H9 (cell line): Measurements from ENCODE around the gene CCR7. TPM values are rescaled to one million over a fixed set of nuclear protein-coding genes. Genes with fewer than 3 reads are reported as not detected.
A peak's percentile ranks its signal among the peaks of the same experiment; 100 is the strongest.

Experiments used
- DNase-seq: peaks from one replicate; pipeline ENCODE4 v3.0.0-alpha.2; 2017
- H2AFZ ChIP-seq: one replicate; pipeline ENCODE4 v1.6.1; 2013; ENCODE audit warnings: mild to moderate bottlenecking, low read length, control low read depth, moderate library complexity
- H2AK5ac ChIP-seq: 2 replicates; pipeline ENCODE4 v1.6.1; 2013; ENCODE audit warnings: low read length, control low read depth, mixed read lengths; ENCODE audit not compliant: insufficient read length
- H2BK120ac ChIP-seq: one replicate; pipeline ENCODE4 v1.6.1; 2013; ENCODE audit warnings: low read depth, mild to moderate bottlenecking, low read length, control low read depth, inconsistent platforms; ENCODE audit not compliant: poor library complexity, severe bottlenecking
- H2BK12ac ChIP-seq: 2 replicates; pipeline ENCODE4 v1.6.1; 2013; ENCODE audit warnings: low read length, control low read depth, mixed read lengths, low read depth; ENCODE audit not compliant: insufficient read length
- H2BK15ac ChIP-seq: 2 replicates; pipeline ENCODE4 v1.6.1; 2013; ENCODE audit warnings: low read depth, low read length, control low read depth
- H2BK20ac ChIP-seq: one replicate; pipeline ENCODE4 v1.6.1; 2013; ENCODE audit warnings: low read depth, mild to moderate bottlenecking, low read length, control low read depth, inconsistent platforms; ENCODE audit not compliant: poor library complexity, severe bottlenecking
- H2BK5ac ChIP-seq: 2 replicates; pipeline ENCODE4 v1.6.1; 2013; ENCODE audit warnings: low read length, control low read depth, mixed read lengths; ENCODE audit not compliant: insufficient read length
- H3K14ac ChIP-seq: 2 replicates; pipeline ENCODE4 v1.6.1; 2013; ENCODE audit warnings: low read length, control low read depth; ENCODE audit not compliant: insufficient read depth
- H3K18ac ChIP-seq: 2 replicates; pipeline ENCODE4 v1.6.1; 2013; ENCODE audit warnings: low read depth, mild to moderate bottlenecking, mixed read lengths, low read length, control low read depth; ENCODE audit not compliant: insufficient read length
- H3K23ac ChIP-seq: 2 replicates; pipeline ENCODE4 v1.6.1; 2013; ENCODE audit warnings: low read length, control low read depth, mixed read lengths, low read depth; ENCODE audit not compliant: insufficient read length
- H3K23me2 ChIP-seq: 2 replicates; pipeline ENCODE4 v1.6.1; 2013; ENCODE audit warnings: low read depth, mild to moderate bottlenecking, mixed read lengths, low read length, control low read depth; ENCODE audit not compliant: insufficient read length, poor library complexity, severe bottlenecking
- H3K27ac ChIP-seq: 2 replicates; pipeline ENCODE4 v1.5.1; 2013; ENCODE audit warnings: low read length, control low read depth, mixed read lengths, low read depth; ENCODE audit not compliant: insufficient read length
- H3K27me3 ChIP-seq: 2 replicates; pipeline ENCODE4 v1.6.1; 2013; ENCODE audit warnings: low read length, control low read depth, inconsistent platforms; ENCODE audit not compliant: insufficient read depth
- H3K4ac ChIP-seq: 2 replicates; pipeline ENCODE4 v1.6.1; 2013; ENCODE audit warnings: low read depth, mild to moderate bottlenecking, control low read depth, inconsistent platforms, low read length, moderate library complexity
- H3K4me1 ChIP-seq: 2 replicates; pipeline ENCODE4 v1.6.1; 2013; ENCODE audit warnings: low read length, control low read depth, inconsistent platforms; ENCODE audit not compliant: insufficient read depth
- H3K4me2 ChIP-seq: 2 replicates; pipeline ENCODE4 v1.6.1; 2013; ENCODE audit warnings: low read length, control low read depth, mixed read lengths; ENCODE audit not compliant: insufficient read length, insufficient read depth
- H3K56ac ChIP-seq: 2 replicates; pipeline ENCODE4 v1.6.1; 2013; ENCODE audit warnings: low read depth, mild to moderate bottlenecking, mixed read lengths, low read length, control low read depth; ENCODE audit not compliant: insufficient read length
- H3K79me1 ChIP-seq: 2 replicates; pipeline ENCODE4 v1.6.1; 2013; ENCODE audit warnings: low read depth, mild to moderate bottlenecking, moderate library complexity, low read length, control low read depth, inconsistent platforms; ENCODE audit not compliant: insufficient read depth, poor library complexity, severe bottlenecking
- H3K79me2 ChIP-seq: 2 replicates; pipeline ENCODE4 v1.6.1; 2013; ENCODE audit warnings: low read length, control low read depth, inconsistent platforms; ENCODE audit not compliant: insufficient read depth
- H3K9ac ChIP-seq: 2 replicates; pipeline ENCODE4 v1.6.1; 2013; ENCODE audit warnings: low read length, control low read depth, mixed read lengths; ENCODE audit not compliant: insufficient read length; ENCODE audit errors: extremely low read depth
- H3K9me3 ChIP-seq: one replicate; pipeline ENCODE4 v1.6.1; 2013; ENCODE audit warnings: low read depth, low read length, inconsistent platforms; ENCODE audit not compliant: control insufficient read depth
- H3T11ph ChIP-seq: one replicate; pipeline ENCODE4 v1.6.1; 2013; ENCODE audit warnings: mild to moderate bottlenecking, low read length, control low read depth, inconsistent platforms
- H4K20me1 ChIP-seq: one replicate; pipeline ENCODE4 v1.6.1; 2013; ENCODE audit not compliant: control insufficient read depth, insufficient read length, insufficient read depth
- H4K5ac ChIP-seq: 2 replicates; pipeline ENCODE4 v1.6.1; 2013; ENCODE audit warnings: low read depth, mild to moderate bottlenecking, mixed read lengths, low read length, control low read depth; ENCODE audit not compliant: insufficient read length
- H4K8ac ChIP-seq: replicated peaks from 2 replicates; pipeline ENCODE4 v1.6.1; 2013; ENCODE audit warnings: low read length, control low read depth, mixed read lengths, low read depth; ENCODE audit not compliant: insufficient read length
- H4K91ac ChIP-seq: 2 replicates; pipeline ENCODE4 v1.6.1; 2013; ENCODE audit warnings: low read depth, mild to moderate bottlenecking, moderate library complexity, mixed read lengths, low read length, control low read depth; ENCODE audit not compliant: insufficient read length
- H3K27ac Mint-ChIP-seq, 3 experiments: 2 replicates in 2 of 3; 3 replicates in 1 of 3; pipeline ENCODE4 v1.8.0; 2020 to 2021; ENCODE audit warnings: mixed read lengths in 3 of 3, mild to moderate bottlenecking in 1 of 3, moderate library complexity in 1 of 3
- H3K27me3 Mint-ChIP-seq: 2 replicates; pipeline ENCODE4 v1.8.0; 2021; ENCODE audit warnings: low read depth, mild to moderate bottlenecking, moderate library complexity, mixed read lengths
- H3K36me3 Mint-ChIP-seq, 3 experiments: 2 replicates in 2 of 3; 3 replicates in 1 of 3; pipeline ENCODE4 v1.8.0; 2020 to 2021; ENCODE audit warnings: low read depth in 3 of 3, mixed read lengths in 3 of 3; ENCODE audit not compliant: insufficient read depth in 1 of 3
- H3K4me1 Mint-ChIP-seq, 2 experiments: 2 replicates each; pipeline ENCODE4 v1.8.0; 2020; ENCODE audit warnings: mixed read lengths in 2 of 2
- H3K4me3 Mint-ChIP-seq, 2 experiments: 2 replicates in 1 of 2; 3 replicates in 1 of 2; pipeline ENCODE4 v1.8.0; 2020 to 2021; ENCODE audit warnings: mild to moderate bottlenecking in 2 of 2, mixed read lengths in 2 of 2, moderate library complexity in 1 of 2
- H3K9me3 Mint-ChIP-seq, 2 experiments: 2 replicates in 1 of 2; 3 replicates in 1 of 2; pipeline ENCODE4 v1.8.0; 2020; ENCODE audit warnings: mild to moderate bottlenecking in 2 of 2, mixed read lengths in 2 of 2, moderate library complexity in 1 of 2
- WGBS: extraction: QIAGEN DNeasy Blood & Tissue Kit; methylation state at CpG from one replicate; pipeline ENCODE4 v1.1.7; 2013; ENCODE audit warnings: missing lambda C conversion rate, low lambda C conversion rate, mixed read lengths; ENCODE audit not compliant: insufficient read length; ENCODE audit errors: extremely low coverage; 5-methylcytosine and 5-hydroxymethylcytosine counted together
- total RNA-seq: library from RNA; stranded (reverse); gene quantifications from 2 replicates; pipeline ENCODE4 v1.2.1, GENCODE V29; 2021
- TF ChIP-seq, protein P1 (sequence below): fragments of 200-600 bp; sonication (generic); conservative IDR thresholded peaks from 3 replicates; pipeline ENCODE4 v1.8.0; 2021; ENCODE audit warnings: antibody characterized with exemption, mild to moderate bottlenecking

Gene CCR7
- total RNA-seq, 1 experiment from 2014 or later = 0.31 TPM

DNA sequence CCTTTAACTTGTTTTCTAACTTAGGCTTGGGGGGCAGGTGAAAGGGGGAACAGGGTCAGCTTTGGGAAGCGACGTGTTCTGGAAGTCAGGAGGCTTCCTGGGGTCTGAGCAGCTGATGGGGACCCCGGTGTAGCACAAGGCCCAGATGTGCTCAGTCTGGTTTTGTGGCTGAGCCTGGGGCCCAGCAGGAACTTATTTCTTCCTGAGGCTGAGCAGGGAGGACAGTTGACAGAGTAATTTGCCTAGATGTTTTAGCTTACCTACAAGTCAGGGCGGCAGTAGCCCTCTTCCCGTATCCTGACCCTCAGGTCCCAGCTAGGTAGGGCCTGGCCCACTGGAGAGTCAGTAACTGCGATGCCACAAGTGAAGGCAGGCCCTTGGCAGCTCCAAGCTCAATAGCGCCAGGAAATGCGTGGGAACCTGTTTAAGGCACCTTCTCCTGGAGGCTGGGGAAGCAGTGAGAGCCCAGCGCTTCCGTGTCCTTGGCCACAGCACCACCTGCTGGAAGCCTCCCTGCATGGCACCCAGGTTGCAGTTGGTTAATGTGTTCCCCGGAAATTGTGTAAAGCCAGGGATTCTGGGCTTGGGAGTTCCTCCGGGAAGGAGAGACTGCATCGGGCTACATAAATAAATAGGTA lies 5.2 kb downstream of the CCR7 start:
- H3K36me3 Mint-ChIP-seq = no peaks in the 10 kb centered on the region; a peak in 2 of 7 replicates
- no peaks in the 10 kb centered on the region for H4K20me1 ChIP-seq
- no peak overlapping the region for H2BK120ac ChIP-seq
- H2BK5ac ChIP-seq = no peak overlapping the region
- H2BK15ac ChIP-seq = no peak overlapping the region
- H3K9me3 Mint-ChIP-seq = 0 out of 5 replicates have a peak, but pooled peaks cover 0 to 2% of the 10 kb centered on the region in 2 experiments
- no peaks in the 10 kb centered on the region for H3K27me3 ChIP-seq
- no peak overlapping the region for H3K14ac ChIP-seq
- WGBS = no CpG with 5 or more reads among the region's 13 CpGs
- H3K23ac ChIP-seq = no peak overlapping the region
- no peaks in the 10 kb centered on the region for H3K23me2 ChIP-seq
- H3K56ac ChIP-seq = no peak overlapping the region
- no peak overlapping the region for H2AK5ac ChIP-seq
- no peak overlapping the region for H3K4me3 Mint-ChIP-seq
- no peak overlapping the region for H2AFZ ChIP-seq
- peak; percentile 96 for DNase-seq
- no peak overlapping the region for H3K9ac ChIP-seq
- no peak overlapping the region for H3K4me2 ChIP-seq
- no peak overlapping the region for H3K27ac Mint-ChIP-seq
- H3K79me1 ChIP-seq = no peaks in the 10 kb centered on the region
- no peak overlapping the region for H4K8ac ChIP-seq
- peaks cover 44 to 53% of the 10 kb centered on the region in 2 experiments for H3K4me1 Mint-ChIP-seq
- H3K27ac ChIP-seq = no peak overlapping the region
- TF ChIP-seq, protein P1, sequence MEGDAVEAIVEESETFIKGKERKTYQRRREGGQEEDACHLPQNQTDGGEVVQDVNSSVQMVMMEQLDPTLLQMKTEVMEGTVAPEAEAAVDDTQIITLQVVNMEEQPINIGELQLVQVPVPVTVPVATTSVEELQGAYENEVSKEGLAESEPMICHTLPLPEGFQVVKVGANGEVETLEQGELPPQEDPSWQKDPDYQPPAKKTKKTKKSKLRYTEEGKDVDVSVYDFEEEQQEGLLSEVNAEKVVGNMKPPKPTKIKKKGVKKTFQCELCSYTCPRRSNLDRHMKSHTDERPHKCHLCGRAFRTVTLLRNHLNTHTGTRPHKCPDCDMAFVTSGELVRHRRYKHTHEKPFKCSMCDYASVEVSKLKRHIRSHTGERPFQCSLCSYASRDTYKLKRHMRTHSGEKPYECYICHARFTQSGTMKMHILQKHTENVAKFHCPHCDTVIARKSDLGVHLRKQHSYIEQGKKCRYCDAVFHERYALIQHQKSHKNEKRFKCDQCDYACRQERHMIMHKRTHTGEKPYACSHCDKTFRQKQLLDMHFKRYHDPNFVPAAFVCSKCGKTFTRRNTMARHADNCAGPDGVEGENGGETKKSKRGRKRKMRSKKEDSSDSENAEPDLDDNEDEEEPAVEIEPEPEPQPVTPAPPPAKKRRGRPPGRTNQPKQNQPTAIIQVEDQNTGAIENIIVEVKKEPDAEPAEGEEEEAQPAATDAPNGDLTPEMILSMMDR = peak; percentile 97
- H4K91ac ChIP-seq = no peak overlapping the region
- no peak overlapping the region for H4K5ac ChIP-seq
- no peak overlapping the region for H3K4ac ChIP-seq
- H3K18ac ChIP-seq = no peak overlapping the region
- H3T11ph ChIP-seq = no peak overlapping the region
- no peaks in the 10 kb centered on the region for H3K9me3 ChIP-seq
- H3K79me2 ChIP-seq = no peaks in the 10 kb centered on the region
- H2BK12ac ChIP-seq = no peak overlapping the region
- H3K4me1 ChIP-seq = no peaks in the 10 kb centered on the region
- H3K27me3 Mint-ChIP-seq = peaks cover 27% of the 10 kb centered on the region
- no peak overlapping the region for H2BK20ac ChIP-seq
